Measurements from ENCODE around the gene ABTB2.

DNA sequence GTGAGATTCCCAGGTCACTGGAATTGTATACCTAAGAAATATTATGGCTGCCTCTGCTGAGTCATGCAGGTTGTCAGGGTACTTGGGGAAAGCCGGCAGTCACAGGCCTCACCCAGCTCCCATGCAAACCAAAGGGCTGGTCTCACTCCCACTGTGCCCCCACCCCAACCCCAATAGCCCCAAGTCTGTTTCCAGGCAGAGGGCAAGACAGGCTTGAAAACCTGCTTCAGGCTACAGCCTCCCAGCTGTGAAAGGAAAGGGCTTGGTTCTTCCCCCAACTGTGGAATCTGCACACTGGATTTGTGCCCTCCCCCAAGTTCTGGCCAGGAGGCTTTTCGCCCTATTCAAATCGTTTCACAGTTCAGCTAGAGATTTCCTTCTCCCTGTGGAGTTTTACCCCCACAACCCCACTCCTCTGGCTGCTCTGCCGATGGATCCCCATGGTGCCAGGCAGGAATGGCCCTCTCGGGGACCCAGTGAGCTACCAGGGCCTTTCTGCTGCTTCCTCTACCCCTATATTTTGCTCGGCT is 37.0 kb upstream of the ABTB2 start:
- TF ChIP-seq, protein P1, sequence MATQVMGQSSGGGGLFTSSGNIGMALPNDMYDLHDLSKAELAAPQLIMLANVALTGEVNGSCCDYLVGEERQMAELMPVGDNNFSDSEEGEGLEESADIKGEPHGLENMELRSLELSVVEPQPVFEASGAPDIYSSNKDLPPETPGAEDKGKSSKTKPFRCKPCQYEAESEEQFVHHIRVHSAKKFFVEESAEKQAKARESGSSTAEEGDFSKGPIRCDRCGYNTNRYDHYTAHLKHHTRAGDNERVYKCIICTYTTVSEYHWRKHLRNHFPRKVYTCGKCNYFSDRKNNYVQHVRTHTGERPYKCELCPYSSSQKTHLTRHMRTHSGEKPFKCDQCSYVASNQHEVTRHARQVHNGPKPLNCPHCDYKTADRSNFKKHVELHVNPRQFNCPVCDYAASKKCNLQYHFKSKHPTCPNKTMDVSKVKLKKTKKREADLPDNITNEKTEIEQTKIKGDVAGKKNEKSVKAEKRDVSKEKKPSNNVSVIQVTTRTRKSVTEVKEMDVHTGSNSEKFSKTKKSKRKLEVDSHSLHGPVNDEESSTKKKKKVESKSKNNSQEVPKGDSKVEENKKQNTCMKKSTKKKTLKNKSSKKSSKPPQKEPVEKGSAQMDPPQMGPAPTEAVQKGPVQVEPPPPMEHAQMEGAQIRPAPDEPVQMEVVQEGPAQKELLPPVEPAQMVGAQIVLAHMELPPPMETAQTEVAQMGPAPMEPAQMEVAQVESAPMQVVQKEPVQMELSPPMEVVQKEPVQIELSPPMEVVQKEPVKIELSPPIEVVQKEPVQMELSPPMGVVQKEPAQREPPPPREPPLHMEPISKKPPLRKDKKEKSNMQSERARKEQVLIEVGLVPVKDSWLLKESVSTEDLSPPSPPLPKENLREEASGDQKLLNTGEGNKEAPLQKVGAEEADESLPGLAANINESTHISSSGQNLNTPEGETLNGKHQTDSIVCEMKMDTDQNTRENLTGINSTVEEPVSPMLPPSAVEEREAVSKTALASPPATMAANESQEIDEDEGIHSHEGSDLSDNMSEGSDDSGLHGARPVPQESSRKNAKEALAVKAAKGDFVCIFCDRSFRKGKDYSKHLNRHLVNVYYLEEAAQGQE (IDR thresholded peaks at IDR 0.05; ENCODE audit: insufficient read depth in 1 of 2, low read depth in 2 of 2, low read length in 2 of 2): no peak
- no peak for TF ChIP-seq TAF1 (IDR thresholded peaks at IDR 0.05; ENCODE audit: borderline replicate concordance, insufficient read depth, low read length)

Data from PFSK-1 (cell line).